Tibial nerve (tissue), 3 donors: ENCODE results near the gene PRSS50.

Experiments used
- CTCF ChIP-seq, 5 experiments: fragments of 200-600 bp in 3 of 5; fragments of 450-650 bp in 2 of 5; sonication (generic) in 3 of 5; IDR thresholded peaks; one replicate each; pipeline ENCODE4 v1.5.1; 2016 to 2019; ENCODE audit warnings: antibody characterized with exemption in 5 of 5, mild to moderate bottlenecking in 3 of 5, moderate library complexity in 2 of 5
- POLR2A ChIP-seq, 2 donors: fragments of 450-650 bp; IDR thresholded peaks; one replicate each; pipeline ENCODE4 v1.6.1; 2017; ENCODE audit warnings: antibody characterized with exemption in 2 of 2, mild to moderate bottlenecking in 2 of 2, moderate library complexity in 2 of 2

DNA sequence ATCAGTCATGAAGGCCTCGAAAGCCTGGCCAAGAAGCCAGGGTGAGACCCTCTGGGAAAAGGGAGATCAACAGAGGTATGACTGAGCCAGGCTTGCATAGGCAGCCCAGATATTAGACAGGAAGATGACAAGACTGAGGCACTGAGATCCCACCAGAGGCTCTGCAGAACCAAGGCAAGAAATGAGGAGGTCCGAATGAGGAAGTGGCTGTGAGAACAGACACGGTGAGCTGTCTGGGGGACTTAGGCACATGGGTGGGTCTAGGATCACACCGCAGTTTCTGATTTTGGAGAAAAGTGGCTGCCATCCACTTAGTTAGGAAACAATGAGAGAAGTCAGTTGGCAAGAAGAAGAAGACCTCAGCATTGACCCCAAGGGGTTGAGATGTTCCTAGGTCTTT is 31.5 kb upstream of the PRSS50 start:
- TF ChIP-seq CTCF (IDR thresholded peaks at IDR 0.05) = no peak
- no peak for TF ChIP-seq POLR2A (IDR thresholded peaks at IDR 0.05)
